Right forelimb (tissue), 1 donor: ENCODE data around the gene B4GALNT3.
"Not testable (repeated sequence)": the region's sequence is repeated elsewhere in the genome, so short reads cannot be mapped to it uniquely, and the experiment has no call there.

Source experiments
- DNase-seq: peaks from one replicate; pipeline ENCODE4 v3.0.0-alpha.2; 2018

Gene B4GALNT3

DNA sequence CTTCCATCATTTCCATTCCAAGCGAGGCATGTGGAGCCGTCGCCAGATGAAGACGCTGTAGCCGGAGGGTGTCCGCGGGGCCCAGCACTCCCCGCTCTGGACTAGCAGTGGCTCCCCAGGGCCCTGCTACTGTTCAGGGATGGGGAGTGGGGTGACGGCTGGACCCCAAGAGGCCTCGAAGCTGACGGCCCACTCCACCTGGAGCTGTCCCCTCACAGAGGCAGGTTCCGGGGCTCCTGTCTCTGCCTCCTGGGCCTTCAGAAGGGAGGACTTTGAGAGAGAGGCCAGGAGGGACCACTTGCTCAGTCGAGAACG lies 101.6 kb downstream of the B4GALNT3 start:
- no peak for DNase-seq

GRCh38 chr12:561908-562593 lies 102.3 kb downstream of the B4GALNT3 start:
- DNase-seq: no peak

- no peak for DNase-seq
These were observed 102.9 kb downstream of the B4GALNT3 start for GRCh38 chr12:562634-563033.

GRCh38 chr12:563250-563781 lies 103.6 kb downstream of the B4GALNT3 start:
- no peak for DNase-seq

DNA sequence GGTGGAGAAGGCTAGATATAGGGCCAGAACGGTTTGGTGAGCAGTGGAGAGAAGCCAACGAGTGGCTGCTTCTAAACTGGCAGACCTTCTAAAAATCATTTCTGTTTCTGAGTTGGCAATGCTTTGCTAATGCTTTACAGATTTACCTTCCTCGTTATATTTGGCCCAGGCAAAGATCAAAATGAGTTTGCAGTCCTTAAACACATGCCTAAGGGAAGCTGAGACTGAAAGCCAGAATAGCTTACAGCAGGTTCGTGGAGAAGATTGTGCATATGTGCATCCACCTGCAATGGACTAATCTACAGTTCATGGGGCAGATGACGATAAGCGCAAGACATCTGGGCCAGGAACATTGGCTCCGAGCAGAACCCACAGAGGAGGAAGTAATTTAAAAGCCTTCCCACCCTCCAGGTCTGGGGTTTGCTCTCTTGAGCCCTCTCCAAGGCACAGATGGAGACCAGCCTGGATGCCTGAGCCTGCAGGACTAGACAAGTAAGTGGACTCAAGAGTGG lies 104.1 kb downstream of the B4GALNT3 start:
- DNase-seq: no peak

- DNase-seq: no peak
These were observed 105.4 kb downstream of the B4GALNT3 start for GRCh38 chr12:565161-565560.

DNA sequence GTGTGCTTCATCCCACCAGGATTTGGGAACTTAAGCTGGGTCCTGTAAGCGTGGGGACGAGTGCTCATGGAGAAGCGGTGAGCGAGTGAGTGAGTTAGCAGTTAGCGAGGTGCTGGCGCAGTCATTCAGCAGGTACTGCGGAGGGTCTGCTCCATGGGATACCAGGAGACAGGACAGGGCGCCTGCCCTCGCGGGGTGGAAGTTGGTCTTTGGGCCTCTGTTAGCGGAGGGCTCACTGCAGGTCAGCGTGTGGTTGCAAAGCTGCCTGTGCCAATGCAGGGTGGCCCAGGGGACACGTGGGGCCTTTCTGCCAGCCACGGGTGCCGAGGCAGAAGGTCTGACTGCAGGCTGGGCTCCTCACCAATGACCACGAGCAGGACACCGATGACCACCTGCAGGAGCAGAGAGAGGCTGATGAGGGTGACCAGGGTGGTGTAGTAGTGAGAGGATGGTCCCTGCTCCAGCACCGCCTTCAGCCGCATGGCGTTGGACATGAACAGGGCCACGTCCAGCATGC lies 105.9 kb downstream of the B4GALNT3 start:
- DNase-seq: no peak

DNA sequence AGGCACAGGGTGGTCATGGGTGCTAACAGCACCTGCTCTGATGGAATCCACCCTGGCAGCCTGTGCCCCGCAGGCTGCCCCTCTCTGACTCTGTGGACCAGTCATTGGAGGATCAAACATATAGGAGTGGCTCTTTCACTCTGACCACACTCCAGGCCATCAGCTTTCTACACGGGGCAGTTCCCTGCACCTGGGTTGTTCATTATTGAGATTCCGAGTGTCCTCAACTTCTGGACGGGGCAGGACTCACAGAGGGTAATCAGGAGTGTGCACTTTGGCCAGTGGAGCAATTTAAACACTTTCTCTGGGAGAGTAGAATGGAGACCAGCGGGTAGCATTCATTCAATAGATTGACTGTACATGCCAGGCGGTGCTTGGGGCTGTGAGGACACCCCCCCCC lies 108.7 kb downstream of the B4GALNT3 start:
- no peak for DNase-seq

DNA sequence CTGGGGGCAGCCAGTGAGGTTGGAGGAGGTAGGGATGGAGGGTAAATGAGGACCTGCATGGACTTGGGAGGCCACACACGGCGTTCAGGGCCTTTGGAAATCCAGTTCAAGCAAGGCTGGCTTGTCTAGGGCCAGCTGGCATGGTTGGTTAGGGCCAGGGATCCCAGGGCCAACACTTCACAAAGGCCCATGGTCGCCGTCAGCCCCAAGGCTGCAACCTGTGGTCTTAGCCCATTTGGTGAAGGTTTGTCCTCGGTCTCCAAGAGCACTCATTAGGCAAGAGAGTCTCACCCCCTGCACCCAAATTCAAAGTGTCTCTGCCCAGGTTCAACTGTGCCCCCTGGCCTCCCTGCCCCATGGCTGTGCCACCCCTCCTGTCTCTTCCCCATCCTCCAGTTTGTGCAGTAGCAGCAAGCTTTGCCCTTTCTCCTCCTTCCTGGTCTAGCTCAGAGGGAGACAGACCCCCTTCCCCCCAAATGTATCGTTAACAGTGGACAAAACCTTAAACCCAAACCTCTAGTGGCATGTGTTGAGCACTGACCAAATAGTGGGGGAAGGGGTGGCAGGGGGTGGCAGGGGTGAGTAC lies 109.4 kb downstream of the B4GALNT3 start:
- no peak for DNase-seq

GRCh38 chr12:569803-570434 lies 110.2 kb downstream of the B4GALNT3 start:
- peak; percentile 95 for DNase-seq

GRCh38 chr12:570435-570920 lies 110.7 kb downstream of the B4GALNT3 start:
- DNase-seq: peak; percentile 82

DNA sequence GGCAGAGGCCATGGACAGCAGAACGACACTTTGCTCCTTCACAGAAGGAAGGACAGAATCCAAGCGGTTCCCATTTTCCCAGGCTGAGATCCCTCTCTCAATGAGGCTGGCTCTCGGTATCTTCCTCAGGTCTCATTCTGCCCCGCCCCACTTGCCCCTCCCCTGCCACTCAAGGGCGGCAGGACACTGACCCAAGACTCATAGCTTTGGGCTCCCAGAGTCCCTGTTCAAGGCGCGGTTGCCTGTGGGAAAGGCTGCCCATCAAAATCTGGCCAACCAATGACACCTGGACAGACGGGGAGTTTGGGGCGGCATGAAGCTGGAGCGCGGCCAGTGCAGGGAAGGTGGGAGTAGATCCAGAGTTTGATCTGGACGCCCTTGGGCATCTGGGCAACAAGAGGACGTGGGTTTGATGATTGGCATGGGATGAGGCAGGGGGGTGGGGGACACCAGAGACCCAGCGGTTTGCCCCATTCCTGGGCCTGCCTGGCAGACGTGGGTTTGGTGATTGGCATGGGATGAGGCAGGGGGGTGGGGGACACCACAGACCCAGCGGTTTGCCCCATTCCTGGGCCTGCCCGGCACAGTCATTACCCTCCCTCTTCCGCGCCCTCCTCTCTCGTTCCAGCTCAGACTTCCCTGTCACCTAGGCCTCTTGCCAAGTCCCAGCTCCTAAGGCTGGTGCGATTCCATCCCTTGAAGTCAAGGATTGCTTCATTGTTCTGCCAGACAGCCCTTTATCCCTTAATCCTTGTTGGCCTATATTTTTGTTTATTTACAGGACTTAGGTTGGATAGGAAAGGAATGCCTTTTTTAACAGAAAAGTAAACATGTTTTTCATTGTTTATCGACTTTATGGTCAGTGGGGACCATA lies 111.4 kb downstream of the B4GALNT3 start:
- DNase-seq: peak; percentile 59

DNA sequence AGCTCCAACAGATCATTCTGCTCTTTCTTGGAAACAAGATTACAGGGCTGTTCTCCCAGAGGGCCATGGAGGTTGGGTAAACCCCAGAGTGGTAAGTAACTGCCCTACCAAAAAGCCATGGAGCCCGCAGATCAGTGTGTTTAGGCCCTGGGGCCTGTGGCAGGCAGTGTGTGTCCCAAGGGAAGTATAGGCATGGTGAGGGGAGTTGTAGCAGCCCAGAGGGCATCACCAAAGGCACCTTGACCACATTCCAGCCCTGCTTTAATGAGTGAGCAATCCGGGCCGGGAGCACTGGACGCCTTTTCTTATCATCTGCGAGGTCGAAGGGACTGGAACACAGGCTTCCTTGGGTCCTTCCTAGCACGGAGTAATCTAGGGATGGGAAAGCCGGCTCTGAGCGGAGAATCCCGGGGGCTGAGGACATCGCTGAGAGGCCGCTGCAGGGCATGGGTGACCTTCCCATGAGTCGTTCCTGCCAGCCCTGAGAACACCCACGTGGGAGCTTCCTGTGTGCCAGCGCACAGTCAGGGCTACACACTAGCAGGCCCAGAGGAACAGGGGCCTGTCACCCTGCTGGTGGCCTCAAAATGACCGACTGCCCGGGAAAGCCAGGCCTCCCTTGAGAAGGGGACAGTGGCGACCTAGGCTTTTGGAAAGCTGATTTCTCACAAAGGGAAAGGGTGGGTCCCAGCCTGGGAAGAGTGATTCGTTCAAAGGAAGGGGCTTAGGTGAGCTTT lies 112.2 kb downstream of the B4GALNT3 start:
- peak; percentile 44 for DNase-seq

GRCh38 chr12:572532-572899 lies 112.8 kb downstream of the B4GALNT3 start:
- no peak for DNase-seq

- DNase-seq: peak; percentile 25
These were observed 113.5 kb downstream of the B4GALNT3 start for GRCh38 chr12:573232-573631.

DNA sequence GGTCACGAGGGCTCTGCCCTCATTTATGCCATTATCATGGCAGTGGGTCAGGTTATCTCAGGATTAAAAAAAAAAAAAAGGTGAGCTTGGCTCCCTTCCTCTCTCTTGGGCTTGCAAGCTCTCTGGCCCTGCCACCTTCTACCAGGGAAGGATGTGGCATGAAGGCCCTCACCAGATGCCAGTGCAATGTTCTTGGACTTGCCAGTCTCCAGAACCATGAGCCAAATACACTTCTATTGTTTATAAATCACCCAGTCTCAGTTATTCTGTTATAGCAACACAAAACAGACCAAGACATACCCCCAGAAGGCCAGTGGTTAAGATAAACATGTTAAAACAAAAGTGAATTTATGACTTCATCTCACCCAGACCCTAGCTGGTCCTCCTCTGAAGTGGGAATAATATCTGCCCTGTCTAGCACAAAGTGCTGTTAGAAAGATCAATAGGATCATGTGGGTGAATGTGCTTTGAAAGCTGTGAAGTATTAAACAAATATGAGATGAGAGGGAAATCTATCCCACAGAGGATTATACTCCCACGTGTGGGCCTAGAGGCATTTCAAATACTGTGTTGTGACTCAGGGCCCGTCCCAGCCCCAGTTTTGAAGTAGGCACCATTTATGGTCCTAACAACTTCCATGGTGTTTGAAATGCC lies 114.9 kb downstream of the B4GALNT3 start:
- peak; percentile 32 for DNase-seq

DNA sequence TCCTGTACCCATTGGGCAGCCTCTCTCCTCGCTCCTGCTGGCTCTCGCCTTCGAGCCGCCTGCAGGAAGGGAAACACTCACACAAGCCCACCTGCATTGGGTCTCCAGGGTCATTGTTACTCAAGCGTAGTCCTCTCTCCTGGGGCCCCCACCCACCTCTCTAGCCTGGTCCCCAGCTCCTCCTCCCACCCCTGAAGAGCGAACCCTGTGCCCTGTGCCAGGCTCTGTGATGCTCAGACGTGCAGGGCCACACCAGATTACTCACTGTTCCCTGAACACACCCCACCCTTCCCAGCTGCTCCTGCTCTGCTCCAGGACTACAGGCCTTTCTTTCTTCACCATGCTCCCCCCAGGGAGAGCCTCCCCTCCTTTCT lies 115.4 kb downstream of the B4GALNT3 start:
- peak; percentile 46 for DNase-seq

- peak; percentile 88 for DNase-seq
These were observed 116.3 kb downstream of the B4GALNT3 start for GRCh38 chr12:575948-576614.

DNA sequence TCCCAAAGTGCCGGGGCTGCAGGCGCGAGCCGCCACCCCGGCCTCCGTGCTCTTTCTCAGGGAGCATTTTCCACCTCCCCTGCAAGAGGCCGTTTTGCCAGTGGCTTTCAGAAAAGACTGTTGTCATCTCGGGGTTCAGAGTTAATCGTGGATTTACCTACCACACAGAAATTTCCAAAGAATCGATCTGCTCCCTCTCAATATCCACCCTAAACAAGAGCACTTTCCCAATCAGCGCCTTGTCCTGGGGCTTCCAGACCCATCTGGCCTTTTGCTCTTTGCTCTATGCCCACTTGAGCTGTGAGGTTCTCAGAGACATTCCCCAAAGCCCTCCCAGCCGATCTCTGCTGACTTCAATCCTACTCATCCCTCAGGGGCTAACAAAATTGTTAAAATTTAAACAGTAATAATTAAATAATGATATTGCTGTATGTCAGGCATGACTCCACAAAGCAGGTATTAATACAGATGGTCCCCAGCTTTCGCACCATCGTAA lies 116.9 kb downstream of the B4GALNT3 start:
- DNase-seq: no peak

- not testable (repeated sequence) for DNase-seq
These were observed 118.4 kb downstream of the B4GALNT3 start for GRCh38 chr12:577994-578747.
